ENCODE results near the gene MGAT1.
"Not testable (repeated sequence)": the region's sequence is repeated elsewhere in the genome, so short reads cannot be mapped to it uniquely, and the experiment has no call there.

The MGAT1 gene

DNA sequence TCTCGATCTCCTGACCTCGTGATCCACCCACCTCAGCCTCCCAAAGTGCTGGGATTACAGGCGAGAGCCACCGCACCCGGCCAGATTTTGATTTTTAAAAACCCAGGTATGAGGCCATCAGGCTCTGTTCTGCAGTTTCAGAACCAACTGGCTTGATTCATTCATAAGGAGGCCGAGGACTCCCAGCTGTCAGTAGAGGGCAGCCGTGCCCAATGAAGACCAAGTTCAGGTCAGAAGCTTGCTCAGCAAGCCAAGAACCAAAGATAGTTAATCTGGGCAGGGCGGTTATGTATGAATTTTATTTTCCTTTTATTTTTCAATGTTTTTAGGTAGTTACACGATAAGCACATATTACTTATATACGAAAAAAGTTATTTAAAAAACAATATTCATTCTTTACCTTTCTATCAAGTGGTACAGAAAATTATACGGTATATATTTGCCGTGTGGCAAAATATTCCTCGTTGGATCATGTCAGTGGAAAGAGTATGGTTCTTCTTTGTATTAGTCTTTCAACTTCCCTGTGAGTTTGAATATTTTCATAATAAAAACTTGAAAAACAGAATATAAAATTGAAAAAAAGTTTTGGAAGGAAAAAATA, 18.0 kb downstream of the MGAT1 start:
- DNase-seq: no peak

DNA sequence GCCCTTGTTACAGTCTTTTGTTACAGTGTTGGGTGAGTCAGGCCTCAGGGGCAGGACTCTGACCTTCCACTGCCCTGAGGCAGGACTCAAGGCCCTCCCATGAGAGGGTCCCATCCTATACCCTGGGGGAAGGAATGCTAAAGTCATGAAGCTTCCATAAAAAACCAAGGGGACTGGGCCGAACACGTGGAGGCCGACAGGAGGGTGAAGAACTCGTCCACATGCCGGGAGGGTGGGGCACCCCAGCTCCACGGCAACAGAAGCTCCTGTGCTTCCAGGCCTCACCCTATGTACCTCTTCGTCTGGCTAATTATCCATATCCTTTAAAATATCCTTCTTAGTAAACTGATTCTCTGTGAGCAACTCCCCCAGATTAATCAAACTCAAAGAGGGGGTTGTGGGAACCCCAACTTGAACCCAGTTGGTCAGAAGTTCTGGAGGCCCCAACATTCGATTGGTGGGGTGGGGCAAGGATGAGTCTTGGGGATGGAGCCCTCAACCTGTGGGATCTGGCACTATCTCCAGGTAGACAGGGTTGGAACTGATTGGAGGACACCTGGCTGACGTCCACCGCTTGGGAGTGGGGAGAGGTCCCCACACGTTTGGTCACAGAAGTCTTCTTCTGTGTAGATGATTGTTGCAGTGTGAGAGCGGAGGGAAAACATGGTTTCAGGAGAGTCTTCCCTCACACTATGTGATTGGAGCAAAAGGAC, 19.1 kb downstream of the MGAT1 start:
- DNase-seq: no peak

DNA sequence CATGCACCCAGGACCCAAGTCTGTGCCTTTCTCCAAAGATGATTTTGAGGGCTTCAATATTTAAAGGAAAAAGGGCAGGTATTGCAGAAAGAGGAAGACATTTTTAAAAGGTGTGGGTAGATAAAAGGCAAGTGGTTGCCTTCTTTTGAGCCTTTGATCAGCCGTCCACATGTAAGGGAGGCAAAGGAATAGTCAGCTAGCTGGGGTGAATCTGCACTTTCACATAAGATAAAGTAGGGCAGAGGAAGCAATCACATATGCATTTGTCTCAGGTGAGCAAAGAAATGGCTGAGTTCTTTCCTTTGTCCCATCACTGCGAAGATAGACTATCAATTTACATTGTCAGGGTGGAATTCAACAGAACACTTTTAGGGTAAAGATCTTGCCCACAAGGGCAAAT, 19.9 kb downstream of the MGAT1 start:
- DNase-seq: no peak

DNA sequence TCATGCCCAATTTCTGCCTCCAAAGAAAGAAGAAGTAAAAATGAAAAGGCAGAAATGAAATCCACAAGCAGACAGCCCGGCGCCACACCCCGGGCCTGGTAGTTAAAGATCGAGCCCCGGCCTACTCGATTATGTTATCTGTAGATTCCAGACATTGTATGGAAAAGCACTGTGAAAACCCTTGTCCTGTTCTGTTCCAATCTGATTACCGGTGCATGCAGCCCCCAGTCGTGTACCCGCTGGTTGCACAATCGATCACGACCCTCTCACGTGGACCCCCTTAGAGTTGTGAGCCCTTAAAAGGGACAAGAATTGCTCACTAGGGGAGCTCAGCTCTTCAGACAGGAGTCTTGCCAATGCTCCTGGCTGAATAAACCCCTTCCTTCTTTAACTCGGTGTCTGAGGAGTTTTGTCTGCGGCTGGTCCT, 20.7 kb downstream of the MGAT1 start:
- not testable (repeated sequence) for DNase-seq

DNA sequence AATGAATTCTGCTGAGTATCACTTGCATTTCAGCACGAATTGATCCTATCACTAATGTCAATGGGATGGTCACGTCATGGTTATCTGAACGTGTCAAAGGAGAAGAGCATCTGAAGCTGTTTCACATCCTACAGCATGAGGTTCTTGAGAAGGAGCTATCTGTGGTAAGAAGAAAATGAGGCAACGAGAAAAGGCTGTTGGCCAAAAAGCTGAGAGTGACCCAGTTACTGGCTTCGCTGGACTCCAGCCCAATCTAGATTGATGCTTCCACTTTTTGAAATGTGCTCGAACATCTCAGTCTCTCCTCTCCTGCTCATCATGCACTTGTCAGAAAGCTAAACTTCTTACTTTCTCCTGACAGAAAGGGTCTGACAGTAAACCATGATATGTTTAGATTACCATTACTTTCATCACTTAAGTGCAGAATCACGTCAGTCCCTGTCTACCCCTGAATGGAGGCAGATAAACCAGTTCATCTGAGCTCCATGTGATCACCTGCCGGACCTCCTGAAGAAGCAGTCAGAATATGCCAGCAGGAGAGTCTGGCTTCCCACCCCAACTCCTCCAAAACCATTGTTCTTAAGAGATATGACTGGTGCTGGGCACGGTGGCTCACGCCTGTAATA, 22.5 kb downstream of the MGAT1 start:
- DNase-seq: no peak

DNA sequence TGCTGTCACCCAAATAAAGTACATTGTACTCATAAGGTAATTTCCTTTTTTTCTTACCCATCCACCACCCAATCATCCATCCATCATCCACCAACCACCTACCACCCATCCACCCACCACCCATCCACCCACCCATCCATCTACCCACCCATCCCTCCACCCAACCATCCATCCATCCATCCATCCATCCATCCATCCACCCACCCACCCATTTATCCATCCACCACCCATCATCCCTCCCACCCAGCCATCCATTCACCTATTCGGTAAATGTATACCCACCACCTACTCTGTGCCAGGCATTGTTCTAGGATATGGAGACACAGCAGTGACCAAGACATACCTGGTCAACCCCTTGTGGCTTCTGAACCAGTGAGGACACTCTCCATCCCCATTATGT, 25.1 kb downstream of the MGAT1 start:
- DNase-seq: no peak

DNA sequence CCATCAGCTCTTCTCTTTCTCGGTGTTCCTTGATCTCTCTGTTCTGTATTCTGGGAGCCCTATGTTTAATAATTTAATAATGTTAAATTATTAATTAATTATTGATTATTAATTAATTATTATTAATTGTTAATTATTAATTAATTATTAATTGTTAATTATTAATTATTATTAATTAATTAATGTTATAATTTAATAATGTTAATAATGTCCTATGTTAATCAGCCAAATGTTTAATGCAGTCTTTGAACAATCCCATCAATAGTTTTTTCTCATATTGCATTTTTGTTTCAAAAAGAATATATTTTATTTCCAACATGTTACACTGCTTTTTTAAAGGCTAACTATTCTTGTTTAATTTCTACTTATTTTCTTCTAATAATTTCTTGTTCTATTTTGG, 26.2 kb downstream of the MGAT1 start:
- no peak for DNase-seq

DNA sequence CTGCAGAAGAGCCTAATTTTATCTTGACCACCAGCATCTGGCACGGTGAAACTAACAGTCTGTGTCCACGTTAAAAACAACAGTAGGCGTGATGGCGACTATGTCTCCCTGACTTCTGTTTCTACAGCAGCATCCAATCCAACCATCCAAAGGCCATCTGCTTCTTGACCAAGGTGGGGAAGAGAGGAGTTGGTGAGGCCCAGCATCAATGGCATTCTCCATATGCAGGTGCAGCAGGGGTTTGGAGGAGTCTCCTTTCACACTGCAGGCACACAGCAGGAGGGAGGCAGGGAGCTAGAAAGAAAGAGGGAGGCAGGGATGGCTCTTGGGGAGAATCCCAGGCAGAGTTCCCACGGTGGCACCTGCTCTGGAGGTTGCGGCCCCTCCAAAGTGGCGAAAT, 27.0 kb downstream of the MGAT1 start:
- DNase-seq: no peak

DNA sequence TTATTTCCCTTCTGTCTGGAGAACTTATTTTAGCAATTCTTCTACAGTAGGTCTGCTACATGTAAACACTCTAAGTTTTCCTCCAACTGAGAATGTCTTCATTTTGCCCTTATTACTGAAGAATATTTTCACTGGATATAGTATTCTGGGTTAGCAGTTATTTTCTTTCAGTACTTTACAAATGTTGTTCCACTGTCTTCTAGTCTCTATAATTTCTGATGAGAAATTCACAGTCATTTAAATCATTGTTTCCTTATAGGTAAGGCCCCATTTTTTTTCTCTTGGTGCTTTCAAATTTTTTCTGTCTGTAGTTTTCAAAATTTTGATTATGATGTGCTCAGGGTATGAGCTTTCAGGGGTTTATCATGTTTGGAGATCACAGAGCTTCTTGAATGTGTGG, 30.8 kb downstream of the MGAT1 start:
- no peak for DNase-seq

DNA sequence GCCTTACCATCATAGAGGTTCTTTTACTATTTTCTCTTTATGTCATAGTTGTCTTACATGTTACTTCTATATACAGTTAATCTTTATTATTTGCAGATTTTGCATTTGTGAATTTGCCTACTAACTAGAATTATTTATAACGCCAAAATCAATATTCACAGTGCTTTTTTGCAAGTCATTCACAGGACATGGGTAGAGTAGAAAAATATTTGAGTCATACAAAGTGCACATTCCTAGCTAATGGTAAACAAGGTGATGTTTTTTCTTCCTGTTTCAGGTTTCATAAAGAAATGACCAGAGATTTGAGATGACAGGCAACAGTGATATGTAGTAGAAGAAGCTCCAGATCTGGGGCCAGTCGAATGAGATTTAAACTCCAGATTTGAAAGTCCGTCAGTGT, 32.8 kb downstream of the MGAT1 start:
- DNase-seq: no peak

DNA sequence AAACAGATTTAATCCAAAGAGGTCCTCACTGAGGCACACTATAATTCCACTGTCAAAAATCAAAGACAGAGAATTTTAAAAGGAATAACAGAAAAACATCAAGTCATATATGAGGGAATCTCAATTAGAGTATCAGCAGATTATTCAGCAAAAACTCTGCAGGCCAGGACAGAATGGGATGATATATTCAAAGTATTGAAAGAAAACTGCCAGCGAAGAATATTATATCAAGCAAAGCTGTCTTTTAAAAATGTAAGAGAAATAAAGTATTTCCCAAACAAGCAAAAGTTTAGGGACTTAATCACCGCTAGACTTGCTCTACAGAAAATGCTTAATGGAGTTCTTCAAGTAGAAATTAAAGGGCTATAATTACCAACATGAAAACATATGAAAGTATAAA, 47.0 kb downstream of the MGAT1 start:
- no peak for DNase-seq

DNA sequence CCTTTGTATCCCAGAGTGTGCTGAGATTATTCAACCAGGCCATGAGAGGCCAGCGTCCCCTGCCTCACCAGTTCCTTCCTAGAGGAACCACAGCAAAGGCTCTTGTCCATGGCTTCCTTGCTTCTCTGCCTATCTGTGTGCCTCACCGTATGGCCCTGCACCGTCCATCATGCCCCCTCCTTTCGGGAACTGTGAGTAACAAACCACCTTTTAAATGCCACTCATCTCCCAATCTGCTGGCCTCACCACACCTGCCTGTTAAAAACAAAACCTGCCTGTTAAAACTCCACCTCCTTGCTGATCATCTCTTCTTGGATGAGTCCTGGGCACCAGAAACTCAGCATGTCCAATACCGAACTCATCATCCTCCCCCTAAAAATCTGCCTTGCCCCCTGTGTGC, 58.4 kb downstream of the MGAT1 start:
- no peak for DNase-seq

DNA sequence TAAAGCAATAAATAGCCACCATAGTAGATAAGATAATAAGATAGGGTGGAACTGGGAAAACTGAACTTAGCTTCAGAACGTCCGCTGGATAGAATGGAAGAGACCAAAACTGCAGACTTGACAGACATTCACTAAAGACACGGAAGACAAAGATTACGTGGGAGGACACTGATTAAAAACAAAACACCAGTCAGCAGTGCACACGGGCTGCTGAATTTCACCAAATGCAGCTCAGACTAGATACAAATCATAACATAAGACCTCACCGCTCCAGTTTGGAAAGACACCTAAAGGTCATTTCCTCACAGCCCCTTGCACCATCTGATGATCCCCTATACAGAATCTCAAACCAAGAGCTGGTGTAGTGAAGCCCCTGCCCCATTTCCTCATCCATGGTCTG, 59.9 kb downstream of the MGAT1 start:
- no peak for DNase-seq

DNA sequence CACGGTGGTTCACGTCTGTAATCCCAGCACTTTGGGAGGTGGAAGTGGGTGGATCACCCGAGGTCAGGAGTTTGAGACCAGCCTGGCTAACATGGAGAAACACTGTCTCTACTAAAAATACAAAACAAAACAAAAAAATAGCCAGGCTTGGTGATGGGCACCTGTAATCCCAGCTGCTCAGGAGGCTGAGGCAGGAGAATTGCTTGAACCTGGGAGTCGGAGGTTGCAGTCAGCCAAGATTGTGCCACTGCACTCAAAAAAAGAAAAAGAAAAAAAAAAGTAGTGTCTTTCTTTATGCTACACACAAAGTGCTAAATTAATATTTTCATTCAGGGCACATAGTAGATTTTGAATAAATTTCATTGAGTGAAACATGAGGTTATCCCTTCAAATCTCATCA, 61.7 kb downstream of the MGAT1 start:
- DNase-seq: not testable (repeated sequence)

DNA sequence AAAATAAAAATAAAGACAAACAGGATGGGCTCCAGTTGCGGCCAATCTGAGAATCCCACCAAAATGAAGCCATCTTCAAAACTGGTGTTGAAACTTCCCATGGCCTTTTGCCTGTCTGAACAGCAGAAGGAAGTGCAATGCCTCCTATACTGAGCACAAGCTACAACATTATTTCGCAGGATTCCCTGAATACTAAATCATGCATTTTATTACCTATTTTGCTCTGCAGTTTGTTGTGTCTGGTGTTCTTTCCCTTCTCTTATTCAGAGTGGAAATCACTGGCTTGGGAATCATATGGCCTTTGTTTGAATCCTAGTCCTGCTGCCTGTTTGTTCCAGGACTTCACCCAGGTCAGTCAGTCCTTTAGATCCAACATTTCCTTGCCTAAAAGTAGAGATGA, 62.6 kb downstream of the MGAT1 start, which contains the start of gene OR2Y1:
TSS of gene OR2Y1 (minus strand) at position 101 of the 400 bp plus-strand sequence. CDS start at position 101, 0 bp downstream.
- DNase-seq: no peak

DNA sequence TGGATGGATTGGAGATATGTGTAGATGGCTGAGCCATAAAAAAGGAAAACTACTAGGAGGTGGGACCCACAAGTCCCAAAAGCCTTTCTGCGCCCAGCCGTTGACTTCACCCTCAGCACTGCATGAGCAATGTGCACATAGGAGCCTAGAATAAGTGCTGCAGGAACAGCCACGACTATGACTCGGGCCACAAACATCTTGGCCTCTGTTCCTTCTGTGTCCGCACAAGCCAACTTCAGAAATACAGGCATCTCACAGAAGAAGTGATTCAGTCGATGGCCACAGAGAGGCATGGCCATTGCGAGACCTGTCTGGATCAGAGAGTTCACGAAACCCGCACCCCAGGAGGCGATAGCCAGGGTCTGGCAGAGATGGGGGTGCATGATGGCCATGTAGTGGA, 63.3 kb downstream of the MGAT1 start:
- no peak for DNase-seq

DNA sequence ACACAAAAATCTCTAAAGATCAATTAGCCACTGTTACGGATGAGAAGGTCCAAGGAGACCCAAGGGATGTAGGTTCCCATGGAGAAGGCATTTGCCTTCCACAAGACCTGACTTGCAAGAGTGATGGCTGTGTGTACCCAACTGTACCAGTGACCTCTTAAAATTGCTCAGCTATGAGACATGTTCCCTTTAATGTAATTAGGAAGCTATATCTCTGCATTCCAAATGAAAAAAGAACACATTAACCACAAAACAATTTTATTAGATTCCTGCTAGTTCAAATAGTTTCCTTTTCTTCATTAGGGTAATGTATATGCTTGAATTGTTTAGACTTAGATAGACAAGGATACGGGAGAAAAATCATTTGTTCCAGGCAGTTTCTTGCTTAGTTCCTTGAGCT, 66.1 kb downstream of the MGAT1 start:
- no peak for DNase-seq
